ENCODE results near the gene CD7. TPM values are rescaled to one million over a fixed set of nuclear protein-coding genes. Genes with fewer than 3 reads are reported as not detected.

CD7 gene
- total RNA-seq, 1 donor from 2014 or later: 1.0 TPM

GRCh38 chr17:82314727-82315605, 2.4 kb downstream of the CD7 start:
- Mint-ChIP-seq H3K27me3 (ENCODE audit: unreplicated experiment) (peaks cover 17% of the 10 kb centered on the region), H3K36me3 (ENCODE audit: unreplicated experiment) (no peaks in the 10 kb centered on the region)

GRCh38 chr17:82314012-82314726, 3.2 kb downstream of the CD7 start:
- H3K27ac Mint-ChIP-seq (ENCODE audit: unreplicated experiment): no peak overlapping the region
- no peak for DNase-seq (ENCODE audit: extremely low spot score, unreplicated experiment)
- no peak overlapping the region for H3K4me3 Mint-ChIP-seq (ENCODE audit: unreplicated experiment)
- peaks cover 19% of the 10 kb centered on the region for H3K27me3 Mint-ChIP-seq (ENCODE audit: unreplicated experiment)
- no peaks in the 10 kb centered on the region for H3K9me3 Mint-ChIP-seq (ENCODE audit: unreplicated experiment)
- no peaks in the 10 kb centered on the region for H3K36me3 Mint-ChIP-seq (ENCODE audit: unreplicated experiment)
- peaks cover 2% of the 10 kb centered on the region for H3K4me1 Mint-ChIP-seq (ENCODE audit: unreplicated experiment)
- TF ChIP-seq, protein P1, sequence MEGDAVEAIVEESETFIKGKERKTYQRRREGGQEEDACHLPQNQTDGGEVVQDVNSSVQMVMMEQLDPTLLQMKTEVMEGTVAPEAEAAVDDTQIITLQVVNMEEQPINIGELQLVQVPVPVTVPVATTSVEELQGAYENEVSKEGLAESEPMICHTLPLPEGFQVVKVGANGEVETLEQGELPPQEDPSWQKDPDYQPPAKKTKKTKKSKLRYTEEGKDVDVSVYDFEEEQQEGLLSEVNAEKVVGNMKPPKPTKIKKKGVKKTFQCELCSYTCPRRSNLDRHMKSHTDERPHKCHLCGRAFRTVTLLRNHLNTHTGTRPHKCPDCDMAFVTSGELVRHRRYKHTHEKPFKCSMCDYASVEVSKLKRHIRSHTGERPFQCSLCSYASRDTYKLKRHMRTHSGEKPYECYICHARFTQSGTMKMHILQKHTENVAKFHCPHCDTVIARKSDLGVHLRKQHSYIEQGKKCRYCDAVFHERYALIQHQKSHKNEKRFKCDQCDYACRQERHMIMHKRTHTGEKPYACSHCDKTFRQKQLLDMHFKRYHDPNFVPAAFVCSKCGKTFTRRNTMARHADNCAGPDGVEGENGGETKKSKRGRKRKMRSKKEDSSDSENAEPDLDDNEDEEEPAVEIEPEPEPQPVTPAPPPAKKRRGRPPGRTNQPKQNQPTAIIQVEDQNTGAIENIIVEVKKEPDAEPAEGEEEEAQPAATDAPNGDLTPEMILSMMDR (IDR thresholded peaks at IDR 0.05): no peak

More at GRCh38 chr17:82314727-82315605, 2.4 kb downstream of the CD7 start:
- Mint-ChIP-seq H3K9me3 (ENCODE audit: unreplicated experiment) (no peaks in the 10 kb centered on the region), H3K4me3 (ENCODE audit: unreplicated experiment) (no peak overlapping the region), H3K4me1 (ENCODE audit: unreplicated experiment) (peaks cover 2% of the 10 kb centered on the region), H3K27ac (ENCODE audit: unreplicated experiment) (no peak overlapping the region)
- TF ChIP-seq, protein P1 (IDR thresholded peaks at IDR 0.05): no peak
- no peak for DNase-seq (ENCODE audit: extremely low spot score, unreplicated experiment)

DNA sequence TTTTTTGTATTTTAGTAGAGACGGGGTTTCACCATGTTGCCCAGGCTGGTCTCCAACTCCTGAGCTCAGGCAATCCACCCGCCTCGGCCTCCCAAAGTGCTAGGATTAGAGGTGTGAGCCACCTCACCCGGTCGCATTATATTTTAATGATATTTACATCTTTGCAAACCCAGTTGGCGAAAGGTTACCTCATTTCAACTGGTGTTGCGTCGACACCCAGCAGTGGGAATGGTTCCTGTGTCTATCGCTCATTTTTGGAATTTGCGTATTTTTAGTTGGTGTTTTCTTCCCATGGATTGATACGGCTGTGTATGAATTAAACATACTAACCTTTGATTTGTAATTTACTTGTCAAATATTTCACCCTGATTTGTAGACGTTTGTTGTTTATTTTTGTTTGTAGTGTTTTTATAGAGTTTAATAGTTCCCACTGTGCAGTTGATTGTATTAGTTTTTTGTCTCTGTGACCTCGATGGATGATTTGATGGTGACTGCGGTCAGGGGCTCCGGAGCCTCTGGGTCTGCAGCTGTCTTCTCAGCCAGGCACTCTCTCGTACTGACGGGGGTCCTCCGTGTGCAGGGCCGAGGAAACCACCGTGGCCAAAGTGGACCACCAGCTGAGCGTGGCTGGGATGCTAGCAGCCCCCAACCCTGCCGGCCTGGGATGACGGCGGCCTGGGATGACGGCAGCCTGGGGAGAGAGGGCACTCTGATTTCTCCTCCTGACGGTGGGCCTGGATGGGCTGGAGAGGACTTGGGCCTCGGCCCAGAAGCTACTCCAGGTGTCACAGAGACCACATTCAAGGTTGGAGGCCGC, 4.0 kb downstream of the CD7 start:
- H3K4me3 Mint-ChIP-seq (ENCODE audit: unreplicated experiment): no peak overlapping the region
- no peaks in the 10 kb centered on the region for H3K9me3 Mint-ChIP-seq (ENCODE audit: unreplicated experiment)
- H3K4me1 Mint-ChIP-seq (ENCODE audit: unreplicated experiment): peaks cover 2% of the 10 kb centered on the region
- TF ChIP-seq, protein P1 (IDR thresholded peaks at IDR 0.05): no peak
- H3K27me3 Mint-ChIP-seq (ENCODE audit: unreplicated experiment): peaks cover 26% of the 10 kb centered on the region
- no peak overlapping the region for H3K27ac Mint-ChIP-seq (ENCODE audit: unreplicated experiment)
- DNase-seq (ENCODE audit: extremely low spot score, unreplicated experiment): no peak
- H3K36me3 Mint-ChIP-seq (ENCODE audit: unreplicated experiment): no peaks in the 10 kb centered on the region

GRCh38 chr17:82311971-82312370, 5.4 kb downstream of the CD7 start:
- H3K9me3 Mint-ChIP-seq (ENCODE audit: unreplicated experiment): no peaks in the 10 kb centered on the region
- TF ChIP-seq, protein P1 (IDR thresholded peaks at IDR 0.05): no peak
- peaks cover 32% of the 10 kb centered on the region for H3K27me3 Mint-ChIP-seq (ENCODE audit: unreplicated experiment)
- H3K36me3 Mint-ChIP-seq (ENCODE audit: unreplicated experiment): no peaks in the 10 kb centered on the region
- no peak overlapping the region for H3K27ac Mint-ChIP-seq (ENCODE audit: unreplicated experiment)
- H3K4me3 Mint-ChIP-seq (ENCODE audit: unreplicated experiment): no peak overlapping the region
- DNase-seq (ENCODE audit: extremely low spot score, unreplicated experiment): no peak
- peaks cover 2% of the 10 kb centered on the region for H3K4me1 Mint-ChIP-seq (ENCODE audit: unreplicated experiment)
